Ishikawa (cell line): Measurements from ENCODE around the gene ZNF569.

Experiments used
- EP300 ChIP-seq: IDR thresholded peaks from 2 replicates; pipeline ENCODE4 v1.6.1; 2012; ENCODE audit warnings: borderline replicate concordance
- MAX ChIP-seq: IDR thresholded peaks from 2 replicates; pipeline ENCODE4 v1.6.1; 2012
- RAD21 ChIP-seq: IDR thresholded peaks from 2 replicates; pipeline ENCODE4 v1.6.1; 2012; ENCODE audit warnings: low read depth
- TAF1 ChIP-seq: IDR thresholded peaks from 2 replicates; pipeline ENCODE4 v1.6.1; 2012; ENCODE audit warnings: low read depth, mild to moderate bottlenecking
- TCF12 ChIP-seq: IDR thresholded peaks from 2 replicates; pipeline ENCODE4 v1.6.1; 2012; ENCODE audit warnings: low read depth
- YY1 ChIP-seq: IDR thresholded peaks from 2 replicates; pipeline ENCODE4 v1.6.1; 2012; ENCODE audit warnings: low read depth

GRCh38 chr19:37467608-37468090 is 405 bp upstream of the ZNF569 start:
- no peak for TF ChIP-seq RAD21
- TF ChIP-seq YY1, result no peak
- TF ChIP-seq EP300, result no peak
- TF ChIP-seq MAX, result no peak
- no peak for TF ChIP-seq TCF12
- no peak for TF ChIP-seq TAF1
